SU-DHL-6 (cell line): ENCODE results near the gene IFNA17.
A peak's percentile ranks its signal among the peaks of the same experiment; 100 is the strongest.

Experiments used
- H2AFZ ChIP-seq: fragments of 200-600 bp; sonication (generic); 2 replicates; pipeline ENCODE4 v1.6.1; 2014; ENCODE audit warnings: low read depth, mild to moderate bottlenecking, moderate library complexity, mixed read lengths, antibody characterized with exemption, low read length; ENCODE audit not compliant: severe bottlenecking
- H3F3A ChIP-seq: fragments of 200-600 bp; shearing (Covaris generic); 2 replicates; pipeline ENCODE4 v1.6.0; 2016; ENCODE audit warnings: antibody characterized with exemption, mild to moderate bottlenecking; ENCODE audit not compliant: insufficient read depth
- H3K27ac ChIP-seq: fragments of 200-600 bp; sonication (generic); 2 replicates; pipeline ENCODE4 v1.5.1; 2016; ENCODE audit warnings: low read depth, mild to moderate bottlenecking, low read length, moderate library complexity, mixed read lengths
- H3K27me3 ChIP-seq: fragments of 200-600 bp; sonication (generic), shearing (Covaris generic); 2 replicates; pipeline ENCODE4 v1.6.0; 2014; ENCODE audit warnings: mild to moderate bottlenecking, low read length
- H3K36me3 ChIP-seq: fragments of 200-600 bp; sonication (generic); 2 replicates; pipeline ENCODE4 v1.6.1; 2014; ENCODE audit warnings: mild to moderate bottlenecking, low read length, mixed read lengths
- H3K4me2 ChIP-seq: fragments of 300-600, 200-600 bp; shearing (Covaris generic), sonication (generic); 2 replicates; pipeline ENCODE4 v1.6.0; 2014; ENCODE audit warnings: low read length, low read depth, mild to moderate bottlenecking; ENCODE audit not compliant: poor library complexity, severe bottlenecking
- H3K4me3 ChIP-seq: fragments of 200-600 bp; sonication (generic); 2 replicates; pipeline ENCODE4 v1.5.1; 2014; ENCODE audit warnings: antibody characterized with exemption, low read length, mild to moderate bottlenecking, mixed read lengths; ENCODE audit not compliant: insufficient read depth, poor library complexity, severe bottlenecking
- H3K79me2 ChIP-seq: fragments of 200-600 bp; sonication (generic); 2 replicates; pipeline ENCODE4 v1.6.1; 2014; ENCODE audit warnings: mild to moderate bottlenecking, low read length, moderate library complexity; ENCODE audit not compliant: insufficient read depth
- H3K9ac ChIP-seq: fragments of 200-600 bp; sonication (generic); 2 replicates; pipeline ENCODE4 v1.7.0; 2014; ENCODE audit warnings: mild to moderate bottlenecking, low read length
- H3K9me2 ChIP-seq: fragments of 200-600 bp; sonication (generic); replicated peaks from 2 replicates; pipeline ENCODE4 v1.6.1; 2014; ENCODE audit warnings: low read length; ENCODE audit not compliant: insufficient read depth
- H3K9me3 ChIP-seq: fragments of 200-600 bp; sonication (generic); 2 replicates; pipeline ENCODE4 v1.6.1; 2014; ENCODE audit warnings: low read length, mixed read lengths; ENCODE audit not compliant: insufficient read depth
- H4K20me1 ChIP-seq: fragments of 200-600 bp; sonication (generic); 2 replicates; pipeline ENCODE4 v1.6.1; 2014; ENCODE audit warnings: low read depth, mild to moderate bottlenecking, antibody characterized with exemption, low read length, moderate library complexity, mixed read lengths
- CTCF ChIP-seq: fragments of 200-600 bp; sonication (generic); IDR thresholded peaks from one replicate; pipeline ENCODE4 v1.5.1; 2017; ENCODE audit warnings: antibody characterized with exemption, mild to moderate bottlenecking, low read length, moderate library complexity; ENCODE audit not compliant: insufficient read depth, poor library complexity, severe bottlenecking
- EZH2phosphoT487 ChIP-seq: fragments of 200-600 bp; sonication (generic), shearing (Covaris generic); conservative IDR thresholded peaks from 2 replicates; pipeline ENCODE4 v1.6.1; 2018; ENCODE audit warnings: mild to moderate bottlenecking, antibody characterized with exemption, low read length, moderate library complexity, mixed read lengths

The IFNA17 gene

DNA sequence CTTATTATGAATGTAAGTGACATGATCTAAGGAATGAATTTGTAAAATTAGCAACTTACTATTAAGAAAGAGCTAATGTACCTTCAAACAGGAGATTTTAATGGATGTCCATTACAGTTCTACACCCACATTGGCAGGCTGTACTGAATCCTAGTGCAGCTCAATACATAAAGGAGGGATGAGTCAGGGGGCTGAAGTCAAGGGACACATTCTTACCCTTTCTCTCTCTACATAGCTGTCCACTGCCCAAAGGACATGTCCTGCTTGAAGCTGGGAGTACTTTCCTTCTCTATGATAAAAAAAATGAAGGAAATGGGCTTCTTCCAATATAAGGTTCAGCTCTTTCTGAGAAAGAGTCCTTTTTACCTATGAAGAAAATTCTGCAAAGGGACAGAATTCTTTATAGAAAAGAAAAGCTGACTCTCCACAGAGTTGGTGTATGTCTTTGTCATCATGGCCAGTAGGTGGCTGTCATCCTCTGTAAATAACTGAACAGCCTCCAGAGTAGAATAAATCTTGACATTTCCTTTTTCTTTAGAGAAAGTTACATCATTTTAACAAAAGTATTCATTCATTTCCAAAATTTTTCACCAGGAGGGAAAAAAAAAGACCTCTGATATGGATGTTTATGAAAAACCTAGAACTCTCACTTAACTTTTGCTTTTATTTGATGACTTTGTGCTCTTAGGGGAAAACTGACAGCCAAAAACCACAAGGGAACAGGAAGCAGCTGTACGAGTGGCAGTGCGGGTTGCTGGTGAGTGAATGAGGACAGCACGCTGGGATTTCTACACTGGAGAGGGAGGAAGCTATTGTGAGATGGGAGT, 24.9 kb upstream of the IFNA17 start:
- H3K79me2 ChIP-seq = no peaks in the 10 kb centered on the region
- H3K9me2 ChIP-seq = no peaks in the 10 kb centered on the region
- TF ChIP-seq CTCF = peak; percentile 67
- no peak for TF ChIP-seq EZH2phosphoT487
- H3K4me3 ChIP-seq = no peak overlapping the region
- H3K9me3 ChIP-seq = no peaks in the 10 kb centered on the region
- no peak overlapping the region for H3K4me2 ChIP-seq
- H2AFZ ChIP-seq = no peak overlapping the region
- H3K36me3 ChIP-seq = no peaks in the 10 kb centered on the region
- no peak overlapping the region for H3K9ac ChIP-seq
- no peak overlapping the region for H3K27ac ChIP-seq
- no peaks in the 10 kb centered on the region for H4K20me1 ChIP-seq
- H3K27me3 ChIP-seq = no peaks in the 10 kb centered on the region
- no peaks in the 10 kb centered on the region for H3F3A ChIP-seq

- Histone ChIP-seq H3K9me3 (no peaks in the 10 kb centered on the region), H3K4me2 (no peak overlapping the region), H3K4me3 (no peak overlapping the region), H3K9ac (no peak overlapping the region), H3K36me3 (no peaks in the 10 kb centered on the region), H4K20me1 (no peaks in the 10 kb centered on the region), H2AFZ (no peak overlapping the region), H3K9me2 (no peaks in the 10 kb centered on the region), H3K27me3 (no peaks in the 10 kb centered on the region), H3K79me2 (no peaks in the 10 kb centered on the region), H3K27ac (no peak overlapping the region), H3F3A (no peaks in the 10 kb centered on the region)
- TF ChIP-seq CTCF (no peak), EZH2phosphoT487 (no peak)
Measured at GRCh38 chr9:21251638-21252037, 23.6 kb upstream of the IFNA17 start.

- TF ChIP-seq EZH2phosphoT487 (no peak), CTCF (no peak)
- no peak overlapping the region for H3K9ac ChIP-seq
- no peak overlapping the region for H3K4me2 ChIP-seq
- no peaks in the 10 kb centered on the region for H3K79me2 ChIP-seq
- no peak overlapping the region for H3K27ac ChIP-seq
- H3F3A ChIP-seq = no peaks in the 10 kb centered on the region
- no peaks in the 10 kb centered on the region for H4K20me1 ChIP-seq
- H3K9me2 ChIP-seq = no peaks in the 10 kb centered on the region
- no peaks in the 10 kb centered on the region for H3K27me3 ChIP-seq
- no peaks in the 10 kb centered on the region for H3K9me3 ChIP-seq
- no peak overlapping the region for H3K4me3 ChIP-seq
- no peak overlapping the region for H2AFZ ChIP-seq
- H3K36me3 ChIP-seq = no peaks in the 10 kb centered on the region
Measured at GRCh38 chr9:21251190-21251589, 23.2 kb upstream of the IFNA17 start.
